Measurements from ENCODE around the gene CORO7.

DNA sequence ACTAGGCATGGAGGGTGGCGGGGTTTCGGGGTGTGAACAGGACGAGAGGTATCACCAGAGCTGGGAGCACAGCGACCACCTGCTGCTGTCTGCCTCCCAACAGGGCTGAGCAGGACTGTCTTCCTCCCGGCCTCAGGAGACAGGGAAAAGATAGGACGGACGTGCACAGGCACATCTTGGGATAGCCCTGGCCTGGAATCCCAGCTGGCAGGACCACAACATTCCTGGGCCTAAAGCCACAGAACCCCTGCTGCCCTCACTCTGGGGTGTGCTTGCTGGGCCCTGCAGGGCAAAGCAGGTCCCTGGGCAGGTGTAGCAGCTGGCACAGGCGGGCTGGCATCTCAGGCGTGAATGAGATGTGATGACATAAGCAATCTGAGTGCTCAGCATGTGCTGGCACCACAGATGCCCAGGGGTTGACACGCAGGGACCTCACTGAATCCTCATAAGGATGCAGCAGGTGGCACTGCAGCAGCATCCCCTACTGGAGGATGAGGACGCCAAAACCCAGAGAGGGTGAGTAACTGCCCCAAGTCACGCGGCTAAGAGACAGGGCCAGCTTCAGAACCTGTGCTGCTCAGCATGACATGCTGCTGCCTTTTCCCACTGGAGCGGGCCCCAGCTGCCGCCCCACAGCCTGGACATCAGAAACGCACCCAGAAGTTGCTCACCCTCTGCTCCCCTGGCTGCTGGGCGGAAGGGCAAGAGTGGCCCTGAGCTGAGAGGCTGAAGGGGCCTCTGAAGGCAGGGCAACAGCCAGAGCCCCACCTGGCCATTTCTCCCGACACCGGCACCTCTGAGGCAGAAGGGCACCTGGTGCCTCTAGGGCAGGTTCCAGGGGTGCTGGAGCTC is 7.1 kb downstream of the CORO7 start:
- TF ChIP-seq CTCF (IDR thresholded peaks at IDR 0.05) (peak; percentile 19; the same call in 1 of the 2 replicates), ZFX (IDR thresholded peaks at IDR 0.05; ENCODE audit: borderline replicate concordance) (no peak)
